Parathyroid adenoma (tissue), 2 donors: ENCODE measurements around the gene RBM46.

Experiments used
- H2AFZ ChIP-seq: fragments of 300-600 bp; sonication (generic); one replicate; pipeline ENCODE4 v1.7.0; 2017; ENCODE audit warnings: antibody characterized with exemption, mild to moderate bottlenecking
- H3K27ac ChIP-seq: fragments of 300-600 bp; sonication (generic); one replicate; pipeline ENCODE4 v1.7.0; 2017
- H3K27me3 ChIP-seq: fragments of 300-600 bp; sonication (generic); one replicate; pipeline ENCODE4 v1.7.0; 2017; ENCODE audit warnings: low read length; ENCODE audit not compliant: control insufficient read depth, insufficient read depth
- H3K36me3 ChIP-seq: fragments of 300-600 bp; sonication (generic); one replicate; pipeline ENCODE4 v1.7.0; 2017; ENCODE audit warnings: low read length; ENCODE audit not compliant: control insufficient read depth, insufficient read depth
- H3K4me1 ChIP-seq: fragments of 300-600 bp; sonication (generic); one replicate; pipeline ENCODE4 v1.7.0; 2017; ENCODE audit warnings: control low read depth
- H3K4me2 ChIP-seq: fragments of 300-600 bp; sonication (generic); one replicate; pipeline ENCODE4 v1.7.0; 2017; ENCODE audit warnings: low read length
- H3K4me3 ChIP-seq: fragments of 300-600 bp; sonication (generic); one replicate; pipeline ENCODE4 v1.7.0; 2017; ENCODE audit warnings: low read depth, low read length
- H3K79me2 ChIP-seq: fragments of 300-600 bp; sonication (generic); one replicate; pipeline ENCODE4 v1.7.0; 2017; ENCODE audit warnings: control low read depth
- H3K9ac ChIP-seq: fragments of 300-600 bp; sonication (generic); one replicate; pipeline ENCODE4 v1.7.0; 2017; ENCODE audit warnings: mild to moderate bottlenecking
- H3K9me3 ChIP-seq: fragments of 300-600 bp; sonication (generic); one replicate; pipeline ENCODE4 v1.7.0; 2017; ENCODE audit warnings: low read length; ENCODE audit not compliant: control insufficient read depth
- TF ChIP-seq, protein P1 (sequence below): fragments of 300-600 bp; sonication (generic); IDR thresholded peaks from one replicate; pipeline ENCODE4 v1.7.0; 2017; ENCODE audit warnings: antibody characterized with exemption, mild to moderate bottlenecking
- donor health status: primary hyperparathyroidism.

RBM46 gene

DNA sequence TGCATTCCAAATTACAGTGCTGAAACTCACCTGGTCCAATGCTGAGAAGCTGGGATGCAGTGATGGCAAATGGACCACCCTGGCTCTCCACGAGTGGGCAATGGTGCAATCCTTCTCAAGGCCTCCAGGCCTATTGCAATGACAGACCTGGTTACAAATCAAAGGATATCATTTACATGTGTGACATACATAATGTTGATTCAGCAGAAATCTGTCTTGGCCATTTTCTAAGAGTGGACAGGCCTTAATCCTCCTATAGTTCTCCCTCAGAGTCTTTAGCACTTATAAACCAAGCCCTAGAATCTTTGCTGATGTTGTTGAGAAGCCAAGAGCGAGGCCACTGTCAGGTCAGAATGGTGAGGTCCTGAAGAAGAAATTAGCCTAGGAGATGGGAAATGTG, 20.2 kb upstream of the RBM46 start:
- H3K4me1 ChIP-seq, result no peaks in the 10 kb centered on the region
- no peaks in the 10 kb centered on the region for H3K9me3 ChIP-seq
- H3K27ac ChIP-seq, result no peak overlapping the region
- no peaks in the 10 kb centered on the region for H3K79me2 ChIP-seq
- no peaks in the 10 kb centered on the region for H3K36me3 ChIP-seq
- no peak overlapping the region for H2AFZ ChIP-seq
- TF ChIP-seq, protein P1, sequence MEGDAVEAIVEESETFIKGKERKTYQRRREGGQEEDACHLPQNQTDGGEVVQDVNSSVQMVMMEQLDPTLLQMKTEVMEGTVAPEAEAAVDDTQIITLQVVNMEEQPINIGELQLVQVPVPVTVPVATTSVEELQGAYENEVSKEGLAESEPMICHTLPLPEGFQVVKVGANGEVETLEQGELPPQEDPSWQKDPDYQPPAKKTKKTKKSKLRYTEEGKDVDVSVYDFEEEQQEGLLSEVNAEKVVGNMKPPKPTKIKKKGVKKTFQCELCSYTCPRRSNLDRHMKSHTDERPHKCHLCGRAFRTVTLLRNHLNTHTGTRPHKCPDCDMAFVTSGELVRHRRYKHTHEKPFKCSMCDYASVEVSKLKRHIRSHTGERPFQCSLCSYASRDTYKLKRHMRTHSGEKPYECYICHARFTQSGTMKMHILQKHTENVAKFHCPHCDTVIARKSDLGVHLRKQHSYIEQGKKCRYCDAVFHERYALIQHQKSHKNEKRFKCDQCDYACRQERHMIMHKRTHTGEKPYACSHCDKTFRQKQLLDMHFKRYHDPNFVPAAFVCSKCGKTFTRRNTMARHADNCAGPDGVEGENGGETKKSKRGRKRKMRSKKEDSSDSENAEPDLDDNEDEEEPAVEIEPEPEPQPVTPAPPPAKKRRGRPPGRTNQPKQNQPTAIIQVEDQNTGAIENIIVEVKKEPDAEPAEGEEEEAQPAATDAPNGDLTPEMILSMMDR, result no peak
- no peak overlapping the region for H3K4me2 ChIP-seq
- H3K27me3 ChIP-seq, result no peaks in the 10 kb centered on the region
- H3K9ac ChIP-seq, result no peak overlapping the region
- H3K4me3 ChIP-seq, result no peak overlapping the region

DNA sequence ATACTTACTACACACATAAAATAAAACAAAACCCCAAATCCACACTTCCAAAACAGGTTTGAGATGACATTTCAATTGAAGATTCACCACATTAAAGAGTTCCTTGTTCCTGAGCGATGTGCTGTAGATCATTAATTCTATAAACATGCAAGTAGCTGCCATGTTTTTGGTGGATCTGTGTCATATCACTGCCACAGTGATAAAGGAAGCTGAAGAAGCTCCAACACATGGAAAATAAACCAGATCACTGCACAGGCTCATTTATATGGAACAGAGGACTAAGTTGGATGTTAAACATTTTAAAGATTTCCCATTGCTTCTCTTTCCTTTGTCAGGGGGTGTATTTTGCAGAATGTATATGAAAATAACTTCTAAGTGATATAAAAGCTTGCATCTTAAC, 2.8 kb upstream of the RBM46 start:
- no peaks in the 10 kb centered on the region for H3K4me1 ChIP-seq
- TF ChIP-seq, protein P1, result no peak
- H3K4me3 ChIP-seq, result no peak overlapping the region
- no peaks in the 10 kb centered on the region for H3K36me3 ChIP-seq
- no peak overlapping the region for H2AFZ ChIP-seq
- H3K79me2 ChIP-seq, result no peaks in the 10 kb centered on the region
- no peak overlapping the region for H3K9ac ChIP-seq
- H3K4me2 ChIP-seq, result no peak overlapping the region
- no peaks in the 10 kb centered on the region for H3K27me3 ChIP-seq
- H3K27ac ChIP-seq, result no peak overlapping the region
- no peaks in the 10 kb centered on the region for H3K9me3 ChIP-seq

DNA sequence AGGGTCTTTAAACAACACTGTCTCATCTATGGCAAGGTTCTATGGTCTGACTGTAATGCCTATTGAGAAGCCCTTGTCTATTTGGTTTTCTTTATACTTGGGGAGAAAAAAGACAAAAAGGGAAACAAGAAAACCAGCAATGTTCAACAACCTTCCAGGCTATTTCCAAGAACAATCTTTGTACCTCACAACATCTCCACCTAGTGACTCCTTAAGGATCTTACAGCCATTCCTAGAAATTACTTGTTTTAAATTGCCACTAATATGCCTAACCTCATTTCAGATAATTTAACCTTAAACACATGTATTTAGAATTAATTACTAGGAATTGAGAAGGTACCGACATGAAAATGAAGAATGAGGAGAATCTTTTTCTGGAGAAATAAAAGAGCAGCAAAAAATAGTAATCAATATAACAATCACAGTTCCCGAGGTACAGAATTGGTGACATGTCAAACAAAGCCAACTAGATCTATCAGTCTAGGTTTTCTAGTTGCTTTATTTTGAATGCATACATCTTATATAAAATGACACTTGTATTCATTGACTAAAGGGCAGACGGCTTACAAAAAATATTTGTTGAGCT, 1.6 kb upstream of the RBM46 start:
- Histone ChIP-seq H3K4me1 (no peaks in the 10 kb centered on the region), H2AFZ (no peak overlapping the region), H3K36me3 (no peaks in the 10 kb centered on the region), H3K27ac (no peak overlapping the region), H3K4me2 (no peak overlapping the region), H3K9ac (no peak overlapping the region), H3K9me3 (no peaks in the 10 kb centered on the region), H3K4me3 (no peak overlapping the region), H3K27me3 (no peaks in the 10 kb centered on the region), H3K79me2 (no peaks in the 10 kb centered on the region)
- TF ChIP-seq, protein P1, result peak; percentile 14

DNA sequence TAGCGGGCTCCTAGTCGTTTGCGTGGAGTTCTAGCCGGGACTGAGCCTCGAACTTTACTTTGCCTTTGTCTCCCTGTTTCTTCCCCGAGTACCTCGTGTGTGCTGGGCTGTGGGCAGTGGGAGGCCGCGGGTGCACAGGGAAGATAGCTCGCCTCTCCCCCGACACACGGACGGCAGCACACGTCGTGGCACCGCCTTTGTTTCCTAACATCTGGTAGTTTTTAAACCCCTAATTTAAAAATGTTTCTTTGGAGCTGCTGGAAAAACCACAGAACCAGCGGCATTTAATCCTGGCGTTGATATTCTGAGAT, 866 bp downstream of the RBM46 start:
- H2AFZ ChIP-seq, result no peak overlapping the region
- no peak overlapping the region for H3K9ac ChIP-seq
- H3K27ac ChIP-seq, result no peak overlapping the region
- H3K27me3 ChIP-seq, result no peaks in the 10 kb centered on the region
- H3K36me3 ChIP-seq, result no peaks in the 10 kb centered on the region
- no peak overlapping the region for H3K4me3 ChIP-seq
- H3K4me2 ChIP-seq, result no peak overlapping the region
- TF ChIP-seq, protein P1, result no peak
- H3K4me1 ChIP-seq, result no peaks in the 10 kb centered on the region
- H3K9me3 ChIP-seq, result no peaks in the 10 kb centered on the region
- no peaks in the 10 kb centered on the region for H3K79me2 ChIP-seq

DNA sequence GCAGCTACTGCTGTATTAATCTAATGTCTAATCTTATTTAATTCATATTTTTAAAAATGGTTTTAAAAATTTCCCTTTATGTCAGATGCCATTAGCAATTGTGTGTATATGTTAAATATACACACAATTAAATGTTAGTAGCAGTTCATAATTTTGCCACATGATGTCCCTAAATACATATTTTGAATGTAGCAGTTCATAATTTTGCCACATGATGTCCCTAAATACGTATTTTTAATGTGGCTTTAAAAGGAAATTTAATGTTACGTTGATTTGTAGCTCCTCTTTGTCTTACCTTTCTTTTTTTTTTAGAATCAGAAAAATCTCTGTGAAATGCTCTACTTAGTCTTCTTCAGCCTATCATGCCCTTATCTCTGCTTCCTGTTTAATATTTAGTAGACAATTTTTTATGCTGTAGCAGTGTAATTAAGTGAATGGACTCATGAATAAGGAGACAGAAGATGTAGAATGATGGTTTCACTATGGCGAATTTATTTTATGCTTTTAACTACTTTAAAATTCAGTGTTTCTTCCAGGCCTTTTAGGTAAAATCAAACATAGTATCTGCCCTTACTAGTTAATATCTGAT, 26.1 kb downstream of the RBM46 start:
- Histone ChIP-seq H3K4me1 (no peaks in the 10 kb centered on the region), H2AFZ (no peak overlapping the region), H3K79me2 (no peaks in the 10 kb centered on the region), H3K9ac (no peak overlapping the region), H3K36me3 (no peaks in the 10 kb centered on the region), H3K27me3 (no peaks in the 10 kb centered on the region), H3K4me3 (no peak overlapping the region), H3K9me3 (no peaks in the 10 kb centered on the region), H3K4me2 (no peak overlapping the region), H3K27ac (no peak overlapping the region)
- TF ChIP-seq, protein P1, result no peak
